IPS-18c (cell line): ENCODE data around the gene FRY.
"Not testable (repeated sequence)": the region's sequence is repeated elsewhere in the genome, so short reads cannot be mapped to it uniquely, and the experiment has no call there.

Source experiments
- H3K4me3 ChIP-seq: 2 replicates; pipeline ENCODE4 v1.7.0; 2013; ENCODE audit warnings: low read depth, mild to moderate bottlenecking, low read length, moderate library complexity; ENCODE audit not compliant: insufficient read depth
- H3K9me3 ChIP-seq: one replicate; pipeline ENCODE4 v1.6.1; 2013; ENCODE audit warnings: mild to moderate bottlenecking, low read length, moderate library complexity; ENCODE audit not compliant: control insufficient read depth, insufficient read depth

Gene FRY

DNA sequence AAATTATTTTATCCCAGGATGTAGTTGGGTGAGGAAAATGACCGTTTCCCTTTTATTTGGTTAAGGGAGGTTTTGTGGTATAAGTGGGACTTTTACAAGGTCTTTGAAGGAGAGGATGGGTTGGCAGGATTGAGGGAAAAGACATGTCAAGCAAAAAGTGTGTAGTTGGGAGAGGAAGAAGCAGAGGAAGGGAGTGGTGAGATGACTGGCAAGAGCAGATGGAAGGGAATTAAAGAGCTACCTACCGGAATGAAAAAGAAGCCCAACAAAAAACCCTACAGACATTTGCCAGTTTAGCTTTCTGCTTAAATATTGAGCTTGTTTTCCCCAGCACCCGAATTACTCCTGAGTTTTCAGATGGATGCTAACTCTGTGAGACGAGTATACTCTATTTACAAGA lies 19.6 kb downstream of the FRY start:
- Histone ChIP-seq H3K9me3 (no peaks in the 10 kb centered on the region), H3K4me3 (no peak overlapping the region)

DNA sequence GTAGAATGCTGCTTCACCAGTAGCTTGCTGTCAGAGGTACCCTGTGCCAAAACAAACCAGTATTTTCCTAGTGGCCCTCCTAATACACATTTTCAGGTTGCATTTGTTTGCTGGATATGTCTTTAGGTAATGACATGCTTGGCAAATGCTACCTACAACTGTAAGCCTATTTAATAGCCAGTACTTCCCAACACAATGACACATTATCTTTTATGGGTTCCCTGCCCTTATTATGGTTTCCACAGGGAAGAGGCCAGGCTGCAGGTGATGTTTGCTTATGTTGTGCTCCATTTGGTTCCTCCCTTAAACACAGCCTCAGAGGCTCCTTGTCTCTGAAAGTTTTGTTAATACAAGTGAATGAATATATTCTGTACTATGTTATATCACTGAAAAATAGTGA lies 24.7 kb downstream of the FRY start:
- H3K9me3 ChIP-seq: no peaks in the 10 kb centered on the region
- no peak overlapping the region for H3K4me3 ChIP-seq

DNA sequence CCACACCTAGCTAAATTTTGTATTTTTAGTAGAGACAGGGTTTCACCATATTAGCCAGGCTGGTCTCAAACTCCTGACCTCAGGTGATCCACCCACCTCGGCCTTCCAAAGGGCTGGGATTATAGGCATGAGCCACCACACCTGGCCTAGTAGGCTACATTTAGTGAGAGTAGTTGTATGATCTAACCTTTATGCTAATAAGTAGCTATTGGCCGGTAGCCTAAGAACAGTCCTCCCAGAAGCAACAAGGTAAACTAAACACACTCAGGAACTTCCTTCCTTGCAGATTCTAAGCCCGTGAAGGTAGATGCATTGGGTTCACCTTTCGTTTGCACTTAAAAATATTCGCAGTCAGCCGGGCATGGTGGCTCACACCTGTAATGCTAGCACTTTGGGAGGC lies 25.8 kb downstream of the FRY start:
- H3K4me3 ChIP-seq, H3K9me3 ChIP-seq: not testable (repeated sequence)

DNA sequence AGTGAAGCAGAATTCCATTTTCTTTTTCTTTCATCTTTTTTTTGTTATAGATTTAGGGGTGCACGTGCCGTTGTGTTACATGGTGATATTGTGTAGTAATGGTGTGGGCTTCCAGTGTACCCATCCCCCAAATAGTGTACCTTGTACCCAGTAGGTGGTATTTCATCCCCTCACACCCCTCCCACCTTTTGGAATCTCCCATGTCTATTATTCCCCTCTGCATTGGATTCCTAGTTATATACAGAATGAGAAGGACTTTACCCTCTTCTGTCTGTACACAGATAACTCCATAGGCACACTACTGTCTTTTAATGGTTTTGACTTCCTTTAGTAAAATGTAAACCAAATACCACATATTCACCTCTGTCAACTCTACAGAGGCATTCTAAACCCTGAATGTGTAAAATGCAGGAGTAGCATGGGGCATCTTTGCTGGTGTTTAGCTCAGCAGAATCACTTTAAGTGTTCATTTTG lies 28.0 kb downstream of the FRY start:
- H3K9me3 ChIP-seq: no peaks in the 10 kb centered on the region
- H3K4me3 ChIP-seq: no peak overlapping the region

DNA sequence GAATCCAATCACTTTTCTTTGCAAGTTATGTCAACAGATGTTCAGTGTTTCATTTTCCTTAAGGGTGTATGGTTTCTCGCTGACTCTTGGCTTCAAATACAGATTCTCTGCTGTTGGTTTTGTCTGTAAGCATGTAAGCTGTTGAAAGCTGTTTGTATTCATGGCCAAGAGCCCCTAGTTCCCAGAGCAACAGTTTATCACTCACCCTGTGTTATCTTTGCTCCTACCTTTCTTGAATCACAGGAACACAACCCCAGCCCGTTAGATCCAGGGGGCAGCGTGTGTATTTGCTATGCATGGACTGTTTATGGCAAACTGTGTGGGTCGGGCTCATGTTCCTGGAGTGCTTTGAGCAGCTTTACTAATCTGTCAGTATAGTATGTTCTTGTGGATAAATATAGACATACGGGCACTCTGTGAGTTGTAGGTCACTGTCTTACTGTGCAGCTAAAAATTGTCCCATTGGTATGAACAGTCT lies 28.9 kb downstream of the FRY start:
- H3K9me3 ChIP-seq: no peaks in the 10 kb centered on the region

DNA sequence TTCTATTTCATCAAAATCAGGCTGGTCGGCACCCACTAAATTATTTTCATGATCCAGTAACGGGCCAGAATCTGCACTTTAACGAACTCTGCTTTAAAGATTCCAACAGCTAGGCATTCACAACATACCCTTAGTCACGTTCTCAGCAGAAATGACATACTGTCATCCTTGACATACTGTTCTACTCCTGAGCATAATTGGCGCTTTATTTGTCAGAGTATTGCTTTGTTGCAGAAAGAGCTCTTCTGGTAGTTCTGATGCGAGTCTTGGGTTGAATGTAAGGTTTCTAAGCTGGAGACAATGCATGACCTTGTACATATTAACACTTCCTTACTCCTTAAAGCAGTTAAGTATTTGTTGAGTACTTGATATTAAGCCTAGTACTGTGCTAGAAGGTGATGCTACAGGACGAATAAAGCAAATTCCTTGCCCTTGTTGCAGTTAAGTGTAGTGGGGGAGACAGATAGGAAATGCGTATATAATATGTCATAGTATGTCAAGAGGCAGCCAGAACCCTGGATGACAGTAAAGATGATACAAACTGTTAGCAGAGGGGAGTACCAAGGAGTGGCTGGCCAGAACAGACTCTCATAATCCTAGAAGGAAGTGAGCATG lies 32.2 kb downstream of the FRY start:
- Histone ChIP-seq H3K9me3 (no peaks in the 10 kb centered on the region), H3K4me3 (no peak overlapping the region)

More for the DNA sequence above, 28.9 kb downstream of the FRY start:
- no peak overlapping the region for H3K4me3 ChIP-seq

DNA sequence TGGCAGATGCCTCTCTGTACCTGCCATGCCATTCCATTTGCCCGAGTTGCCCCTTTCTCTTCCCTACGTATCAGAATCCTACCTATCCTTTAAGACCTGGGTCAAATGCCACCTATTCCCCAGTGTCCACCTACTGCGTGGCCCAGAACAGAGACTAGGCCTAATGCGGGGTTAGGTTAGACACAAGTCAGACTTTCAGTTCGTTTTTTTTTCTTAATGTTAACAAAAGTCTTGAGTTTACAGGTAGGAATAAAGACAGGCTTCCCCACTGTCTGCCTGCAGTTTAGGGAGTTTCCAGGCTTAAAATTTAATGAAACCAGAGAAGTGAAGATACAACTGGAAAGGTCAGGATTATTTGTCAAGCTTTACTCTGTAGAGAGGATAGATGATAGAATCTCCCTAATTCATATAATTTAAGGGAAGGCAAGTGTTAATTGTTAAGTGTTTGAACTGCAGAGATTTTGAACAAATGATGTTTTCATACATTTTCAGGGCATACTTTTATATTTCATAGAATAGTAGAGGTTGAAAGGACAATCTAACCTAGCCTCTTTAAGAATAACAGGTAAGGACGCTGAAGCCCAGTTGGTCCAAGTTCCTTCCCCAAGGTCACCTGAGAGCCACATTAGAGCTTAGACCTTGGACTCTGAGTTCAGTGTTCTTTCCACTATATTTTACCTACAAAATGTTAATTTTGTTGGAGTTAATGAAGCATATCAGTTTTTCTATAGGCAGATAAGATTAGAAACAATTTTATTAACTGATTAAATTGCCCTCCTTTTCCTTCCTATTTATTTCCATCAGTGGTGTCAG lies 35.8 kb downstream of the FRY start:
- Histone ChIP-seq H3K9me3 (no peaks in the 10 kb centered on the region), H3K4me3 (no peak overlapping the region)

DNA sequence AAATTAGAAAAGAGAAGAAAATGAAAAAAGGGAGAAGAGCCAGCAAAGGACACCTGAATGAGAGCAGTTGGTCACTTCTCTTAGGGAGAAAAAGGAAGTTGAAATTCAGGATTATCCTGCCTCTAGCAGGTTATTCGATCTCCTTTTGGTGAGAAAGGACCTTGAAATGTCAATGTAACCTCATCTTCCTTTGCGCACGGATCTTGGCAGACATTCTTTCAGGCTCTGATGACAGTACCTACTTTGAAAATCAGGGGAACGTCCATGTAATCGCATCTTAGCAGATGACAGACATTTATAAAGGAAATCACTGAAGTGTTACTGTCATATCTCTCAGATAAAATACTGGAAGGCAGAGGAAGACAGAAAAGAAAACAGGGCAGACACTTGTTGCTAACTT lies 36.7 kb downstream of the FRY start:
- Histone ChIP-seq H3K9me3 (no peaks in the 10 kb centered on the region), H3K4me3 (no peak overlapping the region)

DNA sequence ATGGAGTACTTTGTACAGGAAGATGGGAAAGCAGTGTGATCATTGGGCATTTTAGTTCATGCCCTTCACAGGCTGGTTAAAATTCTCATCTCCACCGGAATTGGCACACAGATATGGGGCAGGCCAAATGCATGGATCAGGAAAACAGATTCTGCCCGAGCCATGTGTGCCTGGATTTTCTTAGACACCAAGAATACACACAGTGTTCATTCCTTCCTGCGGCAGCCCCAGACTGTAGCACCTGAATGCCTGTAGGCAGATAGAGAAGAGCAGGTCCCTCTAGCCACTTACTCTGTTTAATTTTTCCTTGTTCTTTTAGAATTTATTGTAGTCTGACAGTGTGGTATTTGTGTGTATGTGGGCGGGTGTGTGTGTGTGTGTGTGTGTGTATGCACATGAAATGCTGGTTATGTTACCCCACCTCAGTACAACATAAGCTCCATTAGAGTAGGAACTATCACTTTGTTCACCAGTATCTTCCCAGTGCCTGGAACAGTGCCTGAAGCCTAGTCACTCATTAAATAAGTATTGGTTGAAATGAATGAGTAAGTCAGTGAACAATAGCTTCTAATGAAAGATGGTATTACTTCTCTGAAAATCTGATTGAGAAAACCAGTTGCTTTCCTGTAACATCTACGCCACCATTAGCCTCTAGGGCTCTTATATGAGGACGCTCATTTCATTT lies 41.7 kb downstream of the FRY start:
- Histone ChIP-seq H3K4me3 (no peak overlapping the region), H3K9me3 (no peaks in the 10 kb centered on the region)

DNA sequence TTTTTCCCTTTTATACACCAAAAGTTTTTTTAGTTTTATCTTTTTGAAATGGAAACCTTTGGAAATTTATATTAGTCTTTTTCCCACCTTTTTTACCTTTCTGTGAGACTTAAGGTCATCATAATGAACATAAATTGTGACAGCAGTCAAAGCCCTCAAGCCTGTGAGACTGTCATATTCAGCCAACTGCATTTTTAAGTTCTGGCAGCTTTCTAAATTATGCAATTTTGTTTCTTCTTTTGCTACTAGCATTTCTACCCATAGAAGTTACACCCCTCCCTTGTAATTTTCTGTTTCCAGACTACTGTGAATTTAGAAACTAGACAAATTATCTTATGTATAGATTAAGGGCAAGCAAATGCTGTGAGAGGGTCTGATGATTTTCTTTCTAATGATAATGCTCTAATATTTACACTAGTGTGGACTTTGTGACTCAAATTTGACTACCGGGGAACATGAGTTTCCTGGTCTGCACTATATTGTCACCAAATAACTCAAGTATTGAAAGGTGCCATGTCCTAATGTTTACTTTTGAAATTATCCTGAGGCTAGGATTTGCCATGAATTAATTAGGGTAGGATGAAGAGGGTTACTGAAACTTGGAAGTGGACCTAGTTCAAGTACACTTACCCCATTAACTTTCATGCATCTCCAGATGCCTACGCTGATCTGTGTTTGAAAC lies 43.7 kb downstream of the FRY start:
- H3K4me3 ChIP-seq: no peak overlapping the region
- no peaks in the 10 kb centered on the region for H3K9me3 ChIP-seq

DNA sequence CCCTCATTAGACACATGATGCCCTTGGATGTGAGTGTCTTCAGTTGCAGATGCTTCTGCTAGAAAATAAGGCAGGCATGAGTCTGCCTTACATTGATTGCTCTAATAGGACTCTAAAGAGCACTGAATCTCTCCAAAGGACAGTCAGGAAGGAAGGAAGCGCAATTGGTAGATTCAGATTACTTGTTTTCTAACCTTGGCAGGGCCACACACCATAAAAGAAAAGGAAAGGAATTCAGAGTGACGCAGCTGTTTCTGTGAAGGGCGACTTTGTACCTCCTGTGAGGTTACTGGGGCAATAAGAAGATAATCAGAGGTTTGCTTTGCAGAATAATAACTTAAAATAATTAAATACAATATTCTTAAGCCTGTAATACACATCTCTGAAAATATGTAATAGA lies 48.0 kb downstream of the FRY start:
- no peaks in the 10 kb centered on the region for H3K9me3 ChIP-seq
- H3K4me3 ChIP-seq: no peak overlapping the region

DNA sequence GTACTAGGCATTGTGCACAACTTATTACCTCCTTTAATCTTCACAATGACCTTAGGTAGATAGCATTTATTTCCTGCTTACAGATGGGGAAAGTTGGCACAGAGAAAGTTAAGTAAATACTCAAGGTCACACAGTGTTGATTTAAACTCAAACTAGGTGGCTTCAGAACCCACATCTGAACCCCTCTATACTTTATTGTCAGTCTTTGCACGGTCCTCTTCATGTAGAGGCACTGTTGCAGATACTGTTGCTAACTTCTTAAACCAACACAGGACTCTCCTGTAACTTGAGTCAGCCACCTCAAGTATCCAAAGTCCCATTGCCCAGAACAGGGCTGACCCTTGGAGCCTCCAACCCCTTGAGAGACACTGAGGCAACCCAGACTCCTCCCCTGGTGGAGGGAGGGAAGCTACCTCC lies 48.8 kb downstream of the FRY start:
- H3K4me3 ChIP-seq: no peak overlapping the region
- no peaks in the 10 kb centered on the region for H3K9me3 ChIP-seq

DNA sequence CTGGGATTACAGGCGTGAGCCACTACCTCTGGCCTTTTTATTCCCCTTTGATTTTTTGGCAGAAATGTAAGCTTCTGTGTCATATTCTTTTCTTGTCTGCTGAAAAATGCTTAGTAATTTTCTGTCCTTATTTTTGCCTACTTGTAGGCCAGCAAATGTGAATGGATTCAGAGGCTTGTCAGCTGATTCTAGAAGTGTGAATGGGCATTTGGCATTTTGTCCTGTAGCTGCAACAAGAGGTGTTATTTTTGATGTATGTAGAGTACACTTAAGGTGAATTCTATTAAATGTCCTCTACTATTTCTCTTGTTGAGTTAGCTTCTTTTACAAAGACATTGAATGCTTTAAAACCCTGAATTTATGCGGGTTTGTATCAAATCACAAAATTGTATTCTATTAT lies 50.0 kb downstream of the FRY start:
- Histone ChIP-seq H3K9me3 (no peaks in the 10 kb centered on the region), H3K4me3 (no peak overlapping the region)

DNA sequence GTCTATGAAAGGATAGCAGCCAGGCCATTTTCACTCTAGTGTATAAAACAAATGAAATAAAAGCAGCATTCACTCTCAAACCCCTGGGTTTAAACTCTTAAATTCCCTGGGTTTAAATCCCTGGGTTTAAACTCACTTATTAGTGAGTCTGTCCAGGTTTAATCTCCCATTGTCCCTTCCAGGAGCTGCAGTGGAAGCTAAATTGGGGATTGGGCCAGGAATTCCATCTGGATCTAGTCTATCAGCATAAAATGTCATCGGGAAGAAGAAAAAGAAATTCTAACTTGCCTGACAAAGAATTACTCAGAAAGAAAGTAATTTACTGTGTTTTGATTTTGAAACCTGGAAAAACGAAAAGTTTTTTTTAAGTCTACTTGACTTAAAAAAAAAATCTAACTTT lies 54.8 kb downstream of the FRY start:
- no peaks in the 10 kb centered on the region for H3K9me3 ChIP-seq
- no peak overlapping the region for H3K4me3 ChIP-seq

DNA sequence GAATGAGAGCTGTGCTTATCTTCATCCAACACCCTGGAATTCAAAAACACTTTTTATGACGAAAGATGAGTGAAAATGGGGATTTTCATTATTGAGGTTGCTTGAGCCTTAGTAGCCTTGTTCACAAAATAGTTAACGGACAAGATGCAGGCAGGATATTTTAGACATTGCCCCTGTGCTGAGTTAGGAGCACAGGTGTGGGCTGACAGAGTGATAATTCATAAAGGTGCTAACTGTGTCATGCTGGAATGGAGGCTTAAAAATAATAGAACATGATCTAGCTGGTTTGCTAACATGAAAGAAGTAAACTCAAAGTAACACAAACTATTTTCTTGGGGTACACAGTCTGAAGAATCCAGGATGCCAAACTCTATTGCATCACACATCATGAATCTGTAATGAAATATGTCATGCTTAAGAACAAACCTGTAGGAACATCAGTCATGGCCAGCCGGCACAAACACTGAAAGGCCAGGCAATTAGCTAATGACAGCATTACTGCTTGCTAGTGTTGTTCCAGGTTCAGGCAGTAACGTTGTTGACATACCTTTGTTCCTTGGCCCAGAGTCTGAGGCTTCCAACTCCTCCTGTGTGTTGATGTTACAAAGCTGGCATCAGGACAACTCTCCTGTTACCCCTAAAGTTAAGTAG lies 55.3 kb downstream of the FRY start:
- Histone ChIP-seq H3K4me3 (no peak overlapping the region), H3K9me3 (no peaks in the 10 kb centered on the region)

DNA sequence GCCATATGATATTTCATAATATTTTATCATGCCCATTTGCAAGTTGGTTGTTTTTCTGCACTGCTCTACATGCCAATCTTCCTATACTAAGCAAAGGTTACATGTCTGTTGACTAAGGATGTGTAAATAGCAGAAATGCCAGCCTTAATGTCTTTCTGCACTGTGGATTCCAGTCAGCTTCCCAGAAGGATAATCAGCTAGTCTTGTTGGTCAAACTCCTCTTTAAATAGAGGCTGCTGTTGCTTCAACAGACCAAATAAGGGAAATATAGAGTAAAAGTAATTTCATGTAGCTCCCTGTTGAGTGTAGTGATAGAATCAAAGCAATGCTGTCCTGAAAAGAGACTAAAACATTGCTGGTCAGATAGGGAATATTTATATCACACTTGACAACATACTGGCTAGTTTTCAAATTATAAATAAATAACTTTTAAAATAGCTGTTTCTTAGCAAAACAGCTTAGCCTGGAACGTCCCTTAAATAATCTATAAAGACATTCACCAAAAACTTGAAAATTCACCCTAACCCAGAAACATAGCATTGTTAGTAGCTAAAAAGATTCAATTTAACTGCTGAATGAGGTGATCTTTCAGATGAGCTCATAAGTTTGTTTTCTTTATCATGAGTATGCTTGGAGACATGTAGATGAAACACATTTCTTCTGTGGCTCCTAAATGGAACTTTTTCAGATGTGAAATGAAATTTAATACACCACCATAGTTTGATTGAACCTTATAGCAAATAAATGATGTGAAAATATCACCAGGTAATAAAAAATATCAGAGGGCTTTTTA lies 56.6 kb downstream of the FRY start:
- H3K9me3 ChIP-seq: no peaks in the 10 kb centered on the region
- no peak overlapping the region for H3K4me3 ChIP-seq
